Uterus (tissue), 4 donors: Measurements from ENCODE around the gene ZNF19. TPM values are rescaled to one million over a fixed set of nuclear protein-coding genes. Genes with fewer than 3 reads are reported as not detected.

Experiments
- DNase-seq, 2 donors: peaks; one replicate each; pipeline ENCODE4 v3.0.0-alpha.2; 2019 to 2020
- H3K27ac ChIP-seq, 2 donors: fragments of 200-600 bp; sonication (generic); 1 replicate in 1 of 2; 2 replicates in 1 of 2; pipeline ENCODE4 v1.5.1; 2016 to 2018
- H3K27me3 ChIP-seq, 2 donors: fragments of 200-600 bp; sonication (generic); one replicate each; pipeline ENCODE4 v1.5.1; 2018 to 2019; ENCODE audit warnings: control low read depth in 1 of 2
- H3K36me3 ChIP-seq, 2 donors: fragments of 200-600 bp; sonication (generic); one replicate each; pipeline ENCODE4 v1.5.1; 2019; ENCODE audit warnings: control low read depth in 1 of 2
- H3K4me1 ChIP-seq, 2 donors: fragments of 200-600 bp; sonication (generic); one replicate each; pipeline ENCODE4 v1.5.1; 2018 to 2019; ENCODE audit warnings: control low read depth in 1 of 2
- H3K4me3 ChIP-seq, 2 donors: fragments of 200-600 bp; sonication (generic); 1 replicate in 1 of 2; 2 replicates in 1 of 2; pipeline ENCODE4 v1.5.1; 2018 to 2019; ENCODE audit warnings: mild to moderate bottlenecking in 1 of 2
- H3K9me3 ChIP-seq, 2 donors: fragments of 200-600 bp; sonication (generic); one replicate each; pipeline ENCODE4 v1.5.1; 2019; ENCODE audit warnings: control low read depth in 1 of 2
- CTCF ChIP-seq, 4 experiments: fragments of 200-600 bp in 2 of 4; fragments of 450-650 bp in 2 of 4; sonication (generic) in 2 of 4; IDR thresholded peaks; one replicate each; pipeline ENCODE4 v1.5.1; 2016 to 2019; ENCODE audit warnings: antibody characterized with exemption in 4 of 4, mild to moderate bottlenecking in 2 of 4, moderate library complexity in 1 of 4
- POLR2A ChIP-seq, 2 donors: fragments of 450-650 bp; IDR thresholded peaks; one replicate each; pipeline ENCODE4 v1.6.1; 2016; ENCODE audit warnings: antibody characterized with exemption in 2 of 2, mild to moderate bottlenecking in 1 of 2, moderate library complexity in 1 of 2
- intact Hi-C: fragments of 100-400 bp; cut with DNase I; formaldehyde crosslinking; loops from one replicate; pipeline ENCODE4 v1.15.1; 2023; ENCODE audit warnings: low total_unique reads
- total RNA-seq, 4 donors: library from RNA; depleted of rRNA in 3 of 4; stranded (reverse); fragments of >200 nt in 3 of 4; gene quantifications; one replicate each; pipeline versions ENCODE4 v1.1.0 to v1.2.4, GENCODE V29; 2014 to 2023
- donor health status: DM: yes; HTN: yes; CAD: no.

The ZNF19 gene
- total RNA-seq, 4 donors from 2014 or later = 0.59 to 21.5 (median 8.3) TPM

DNA sequence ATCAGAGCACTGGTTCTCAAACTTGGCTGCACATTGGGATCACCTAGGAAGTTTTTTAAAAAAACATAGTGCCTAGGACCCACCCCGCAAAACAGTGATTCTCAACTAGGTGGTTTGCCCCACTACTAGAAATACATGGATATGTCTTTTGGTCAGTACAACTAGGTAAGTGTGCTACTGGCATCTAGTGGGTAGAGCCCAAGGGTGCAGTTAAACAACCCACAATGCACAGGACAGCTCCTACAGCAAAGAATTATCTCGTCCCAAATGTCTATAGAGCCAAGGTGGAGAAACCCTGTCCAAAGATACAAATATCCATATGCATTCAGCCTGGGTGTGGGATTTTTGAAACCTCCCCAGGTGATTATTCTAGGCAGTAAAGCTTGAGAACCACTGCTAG, 11.8 kb upstream of the ZNF19 start:
- H3K4me1 ChIP-seq = no peaks in the 10 kb centered on the region
- intact Hi-C loops = loop anchor here (5.0 kb wide), 1 partner anchor 89 kb away; no protein-coding TSS in a partner anchor
- H3K4me3 ChIP-seq = no peak overlapping the region
- no peaks in the 10 kb centered on the region for H3K36me3 ChIP-seq
- TF ChIP-seq POLR2A (IDR thresholded peaks at IDR 0.05) (no peak), CTCF (IDR thresholded peaks at IDR 0.05) (no peak)
- no peak overlapping the region for H3K27ac ChIP-seq
- H3K27me3 ChIP-seq = no peaks in the 10 kb centered on the region
- no peaks in the 10 kb centered on the region for H3K9me3 ChIP-seq
- DNase-seq = no peak

- H3K4me1 ChIP-seq = no peaks in the 10 kb centered on the region
- no peak overlapping the region for H3K4me3 ChIP-seq
- no peaks in the 10 kb centered on the region for H3K9me3 ChIP-seq
- H3K36me3 ChIP-seq = no peaks in the 10 kb centered on the region
- TF ChIP-seq POLR2A (IDR thresholded peaks at IDR 0.05) = no peak
- peak; percentile 32 to 66 (median 59) for TF ChIP-seq CTCF (IDR thresholded peaks at IDR 0.05)
- H3K27me3 ChIP-seq = no peaks in the 10 kb centered on the region
- no peak for DNase-seq
- no peak overlapping the region for H3K27ac ChIP-seq
- intact Hi-C loops = loop anchor here (5.0 kb wide), 1 partner anchor 88 kb away; no protein-coding TSS in a partner anchor
Measured at GRCh38 chr16:71499775-71500364, 10.7 kb upstream of the ZNF19 start.

- Histone ChIP-seq H3K4me3 (no peak overlapping the region), H3K36me3 (no peaks in the 10 kb centered on the region), H3K27me3 (no peaks in the 10 kb centered on the region), H3K27ac (no peak overlapping the region), H3K9me3 (no peaks in the 10 kb centered on the region), H3K4me1 (no peaks in the 10 kb centered on the region)
- TF ChIP-seq CTCF (IDR thresholded peaks at IDR 0.05) = no peak
- TF ChIP-seq POLR2A (IDR thresholded peaks at IDR 0.05) = no peak
- no peak for DNase-seq
- intact Hi-C loops = no loop called here
Measured at GRCh38 chr16:71498031-71498430, 8.9 kb upstream of the ZNF19 start.

DNA sequence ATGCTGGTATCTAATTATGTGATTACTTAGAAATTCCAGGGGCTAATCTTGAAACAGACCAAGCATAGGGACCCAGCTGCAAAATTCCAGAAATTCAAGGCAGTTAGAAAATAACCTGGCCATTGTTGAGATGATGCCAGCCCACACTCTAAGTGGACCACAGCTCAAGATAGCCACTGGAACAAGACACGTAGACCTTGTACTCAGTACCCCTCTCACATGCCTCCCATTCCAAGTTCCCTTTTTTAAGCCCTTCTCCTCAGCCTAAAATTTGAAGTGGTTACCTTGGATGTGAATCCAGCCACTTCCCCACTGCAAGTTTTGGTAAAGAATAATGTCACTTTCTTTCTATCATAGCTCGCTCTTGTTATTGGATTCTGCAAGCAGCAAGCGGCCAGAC, 4.1 kb upstream of the ZNF19 start:
- intact Hi-C loops = no loop called here
- no peak for TF ChIP-seq CTCF (IDR thresholded peaks at IDR 0.05)
- no peak for TF ChIP-seq POLR2A (IDR thresholded peaks at IDR 0.05)
- no peaks in the 10 kb centered on the region for H3K4me1 ChIP-seq
- H3K27me3 ChIP-seq = no peaks in the 10 kb centered on the region
- H3K27ac ChIP-seq = no peak overlapping the region
- H3K4me3 ChIP-seq = no peak overlapping the region
- no peak for DNase-seq
- H3K36me3 ChIP-seq = no peaks in the 10 kb centered on the region
- no peaks in the 10 kb centered on the region for H3K9me3 ChIP-seq

GRCh38 chr16:71492786-71493185, 3.7 kb upstream of the ZNF19 start:
- no peak overlapping the region for H3K4me3 ChIP-seq
- no peaks in the 10 kb centered on the region for H3K9me3 ChIP-seq
- intact Hi-C loops = no loop called here
- H3K27me3 ChIP-seq = no peaks in the 10 kb centered on the region
- no peaks in the 10 kb centered on the region for H3K36me3 ChIP-seq
- no peak for TF ChIP-seq CTCF (IDR thresholded peaks at IDR 0.05)
- no peak for TF ChIP-seq POLR2A (IDR thresholded peaks at IDR 0.05)
- no peaks in the 10 kb centered on the region for H3K4me1 ChIP-seq
- H3K27ac ChIP-seq = no peak overlapping the region
- DNase-seq = no peak
